GM12891 (cell line): Measurements from ENCODE around the gene S100A8.
"Not testable (repeated sequence)": the region's sequence is repeated elsewhere in the genome, so short reads cannot be mapped to it uniquely, and the experiment has no call there.

Experiments
- DNase-seq: peaks from one replicate; pipeline ENCODE4 v3.0.0; 2011; ENCODE audit warnings: low spot score; ENCODE audit not compliant: insufficient read length
- FAIRE-seq: peaks from 2 replicates; lab custom pipeline; 2011; peaks lifted over from hg19 to GRCh38; lab: Jason Lieb, UNC
- PAX5 ChIP-seq: IDR thresholded peaks from 2 replicates; pipeline ENCODE4 v1.6.1; 2011; ENCODE audit warnings: low read length, moderate library complexity, mild to moderate bottlenecking; ENCODE audit not compliant: insufficient read depth, severe bottlenecking
- POLR2A ChIP-seq: IDR thresholded peaks from 2 replicates; pipeline ENCODE4 v1.6.1; 2011; ENCODE audit warnings: low read depth, low read length, control low read depth
- POLR2AphosphoS5 ChIP-seq: IDR thresholded peaks from 2 replicates; pipeline ENCODE4 v1.6.1; 2011; ENCODE audit warnings: low read depth, low read length, control low read depth
- POU2F2 ChIP-seq: IDR thresholded peaks from 2 replicates; pipeline ENCODE4 v1.6.1; 2011; ENCODE audit warnings: low read depth, mild to moderate bottlenecking, control low read depth, low read length, moderate library complexity
- SPI1 ChIP-seq: IDR thresholded peaks from 2 replicates; pipeline ENCODE4 v1.6.1; 2011; ENCODE audit warnings: low read depth, low read length, control low read depth
- TAF1 ChIP-seq: IDR thresholded peaks from 2 replicates; pipeline ENCODE4 v1.6.1; 2011; ENCODE audit warnings: low read depth, low read length, control low read depth

S100A8 gene

GRCh38 chr1:153355445-153356071, 35.3 kb downstream of the S100A8 start:
- FAIRE-seq = peak; percentile 92
- DNase-seq = peak; percentile 50
- TF ChIP-seq PAX5 = no peak
- no peak for TF ChIP-seq SPI1
- no peak for TF ChIP-seq POLR2A
- no peak for TF ChIP-seq POLR2AphosphoS5
- no peak; the same call in 1 of the 2 replicates for TF ChIP-seq POU2F2
- no peak for TF ChIP-seq TAF1

GRCh38 chr1:153354515-153355193, 36.2 kb downstream of the S100A8 start:
- no peak for DNase-seq
- TF ChIP-seq POLR2AphosphoS5 = no peak
- no peak for FAIRE-seq

- DNase-seq (no peak), FAIRE-seq (no peak)
- TF ChIP-seq SPI1 (no peak), POLR2A (no peak), PAX5 (no peak), POU2F2 (no peak), POLR2AphosphoS5 (no peak), TAF1 (no peak)
Observed at GRCh38 chr1:153353226-153353947, 37.5 kb downstream of the S100A8 start.

- FAIRE-seq = peak; percentile 82
- peak; percentile 49 for DNase-seq
- TF ChIP-seq PAX5 (no peak), SPI1 (peak; percentile 27; the same call in 1 of the 2 replicates), TAF1 (no peak), POU2F2 (no peak), POLR2A (no peak)
Observed at GRCh38 chr1:153352523-153352922, 38.4 kb downstream of the S100A8 start.

- FAIRE-seq (no peak), DNase-seq (no peak)
- no peak for TF ChIP-seq SPI1
- no peak for TF ChIP-seq POU2F2
- TF ChIP-seq PAX5 = no peak
- no peak for TF ChIP-seq POLR2AphosphoS5
- TF ChIP-seq TAF1 = no peak
- no peak for TF ChIP-seq POLR2A
Observed at GRCh38 chr1:153350321-153350957, 40.4 kb downstream of the S100A8 start.

- no peak for TF ChIP-seq POLR2AphosphoS5
- TF ChIP-seq SPI1 = 0 out of 2 replicates have a peak, but pooled peaks have one; percentile 3
- FAIRE-seq = no peak
- no peak for DNase-seq
Observed at GRCh38 chr1:153349363-153350320, 41.2 kb downstream of the S100A8 start.

- no peak for DNase-seq
- no peak for FAIRE-seq
- no peak for TF ChIP-seq PAX5
- no peak for TF ChIP-seq POLR2AphosphoS5
- TF ChIP-seq POU2F2 = no peak
Observed at GRCh38 chr1:153348511-153349362, 42.1 kb downstream of the S100A8 start, which contains the start of gene PGLYRP4. TSS of gene PGLYRP4 (minus strand) at chr1:153348841. CDS start at chr1:153347932, 909 bp downstream.

- DNase-seq (no peak), FAIRE-seq (no peak)
- TF ChIP-seq POU2F2 (no peak), SPI1 (no peak), TAF1 (no peak), PAX5 (no peak), POLR2A (no peak), POLR2AphosphoS5 (no peak)
Observed at GRCh38 chr1:153347856-153348255, 43.0 kb downstream of the S100A8 start.

GRCh38 chr1:153347049-153347448, 43.8 kb downstream of the S100A8 start:
- not testable (repeated sequence) for FAIRE-seq, DNase-seq
